ENCODE data around the gene FANCM.

FANCM gene

GRCh38 chr14:45181329-45181728 lies 45.6 kb downstream of the FANCM start:
- no CpG with 5 or more reads among the region's 5 CpGs for WGBS (ENCODE audit: extremely low coverage, insufficient coverage, insufficient read length)
- no peaks in the 10 kb centered on the region for H3K27me3 ChIP-seq (ENCODE audit: insufficient read depth, low read length)
- H3K36me3 ChIP-seq (ENCODE audit: control insufficient read depth in 1 of 2, insufficient read depth in 2 of 2, low read length in 2 of 2): no peaks in the 10 kb centered on the region
- no peak overlapping the region for H4K12ac ChIP-seq (ENCODE audit: low read depth, low read length)
- H4K8ac ChIP-seq (ENCODE audit: low read depth, low read length): no peak overlapping the region
- H2BK12ac ChIP-seq (ENCODE audit: low read length): no peak overlapping the region
- no peak overlapping the region for H3K4me3 ChIP-seq (ENCODE audit: low read depth, low read length)
- H2AFZ ChIP-seq (ENCODE audit: insufficient read depth, low read length, poor library complexity): no peak overlapping the region
- no peak overlapping the region for H2AK5ac ChIP-seq (ENCODE audit: low read length)
- H3K4ac ChIP-seq (ENCODE audit: low read depth, low read length): no peak overlapping the region
- H3K79me2 ChIP-seq (ENCODE audit: control insufficient read depth, insufficient read depth, low read length, poor library complexity): no peaks in the 10 kb centered on the region
- no peak overlapping the region for H3K14ac ChIP-seq (ENCODE audit: low read length)
- H2BK5ac ChIP-seq (ENCODE audit: low read depth, low read length, poor library complexity): no peak overlapping the region
- H3K27ac ChIP-seq (ENCODE audit: low read depth, low read length): no peak overlapping the region
- no peak overlapping the region for H4K91ac ChIP-seq (ENCODE audit: low read depth, low read length)
- H3K4me1 ChIP-seq (ENCODE audit: control insufficient read depth in 1 of 2, insufficient read depth in 2 of 2, low read length in 2 of 2): no peaks in the 10 kb centered on the region
- no peak overlapping the region for H3K18ac ChIP-seq (ENCODE audit: low read length)
- no peak overlapping the region for H3K23ac ChIP-seq (ENCODE audit: low read length)
- H2BK120ac ChIP-seq (ENCODE audit: insufficient read depth, low read length, poor library complexity): no peak overlapping the region
- H3K4me2 ChIP-seq (ENCODE audit: low read length): no peak overlapping the region
- H3K9ac ChIP-seq (ENCODE audit: low read length): no peak overlapping the region
- no peaks in the 10 kb centered on the region for H3K79me1 ChIP-seq (ENCODE audit: low read length)
- H3K9me3 ChIP-seq (ENCODE audit: insufficient read depth, low read depth, low read length): no peaks in the 10 kb centered on the region
- DNase-seq: no peak

- Histone ChIP-seq H3K4me2 (ENCODE audit: low read length) (no peak overlapping the region), H3K23ac (ENCODE audit: low read length) (no peak overlapping the region), H4K12ac (ENCODE audit: low read depth, low read length) (no peak overlapping the region), H2BK5ac (ENCODE audit: low read depth, low read length, poor library complexity) (no peak overlapping the region), H3K14ac (ENCODE audit: low read length) (no peak overlapping the region), H2AK5ac (ENCODE audit: low read length) (no peak overlapping the region), H3K79me1 (ENCODE audit: low read length) (no peaks in the 10 kb centered on the region), H3K27ac (ENCODE audit: low read depth, low read length) (no peak overlapping the region), H3K9ac (ENCODE audit: low read length) (no peak overlapping the region), H4K91ac (ENCODE audit: low read depth, low read length) (no peak overlapping the region), H3K79me2 (ENCODE audit: control insufficient read depth, insufficient read depth, low read length, poor library complexity) (no peaks in the 10 kb centered on the region), H3K9me3 (ENCODE audit: insufficient read depth, low read depth, low read length) (no peaks in the 10 kb centered on the region), H3K4me1 (ENCODE audit: control insufficient read depth in 1 of 2, insufficient read depth in 2 of 2, low read length in 2 of 2) (no peaks in the 10 kb centered on the region), H3K27me3 (ENCODE audit: insufficient read depth, low read length) (no peaks in the 10 kb centered on the region), H3K36me3 (ENCODE audit: control insufficient read depth in 1 of 2, insufficient read depth in 2 of 2, low read length in 2 of 2) (no peaks in the 10 kb centered on the region), H3K18ac (ENCODE audit: low read length) (no peak overlapping the region), H2BK12ac (ENCODE audit: low read length) (no peak overlapping the region), H3K4me3 (ENCODE audit: low read depth, low read length) (no peak overlapping the region), H2BK120ac (ENCODE audit: insufficient read depth, low read length, poor library complexity) (no peak overlapping the region), H3K4ac (ENCODE audit: low read depth, low read length) (no peak overlapping the region), H2AFZ (ENCODE audit: insufficient read depth, low read length, poor library complexity) (no peak overlapping the region), H4K8ac (ENCODE audit: low read depth, low read length) (no peak overlapping the region)
- WGBS (ENCODE audit: extremely low coverage, insufficient coverage, insufficient read length): no CpG with 5 or more reads among the region's 3 CpGs
- DNase-seq: no peak
Observed at GRCh38 chr14:45181806-45182205, 46.1 kb downstream of the FANCM start.

- no peak overlapping the region for H4K12ac ChIP-seq (ENCODE audit: low read depth, low read length)
- WGBS (ENCODE audit: extremely low coverage, insufficient coverage, insufficient read length): no CpG with 5 or more reads among the region's 2 CpGs
Observed at GRCh38 chr14:45185100-45185814, 49.5 kb downstream of the FANCM start.

GRCh38 chr14:45194964-45195363 lies 59.2 kb downstream of the FANCM start:
- Histone ChIP-seq H4K91ac (ENCODE audit: low read depth, low read length) (no peak overlapping the region), H3K14ac (ENCODE audit: low read length) (no peak overlapping the region), H2AK5ac (ENCODE audit: low read length) (no peak overlapping the region), H3K4me2 (ENCODE audit: low read length) (no peak overlapping the region), H3K27ac (ENCODE audit: low read depth, low read length) (no peak overlapping the region), H3K36me3 (ENCODE audit: control insufficient read depth in 1 of 2, insufficient read depth in 2 of 2, low read length in 2 of 2) (no peaks in the 10 kb centered on the region), H2BK5ac (ENCODE audit: low read depth, low read length, poor library complexity) (no peak overlapping the region), H3K18ac (ENCODE audit: low read length) (no peak overlapping the region), H3K27me3 (ENCODE audit: insufficient read depth, low read length) (no peaks in the 10 kb centered on the region), H3K4me3 (ENCODE audit: low read depth, low read length) (no peak overlapping the region), H2AFZ (ENCODE audit: insufficient read depth, low read length, poor library complexity) (no peak overlapping the region), H3K4me1 (ENCODE audit: control insufficient read depth in 1 of 2, insufficient read depth in 2 of 2, low read length in 2 of 2) (no peaks in the 10 kb centered on the region), H3K23ac (ENCODE audit: low read length) (no peak overlapping the region), H2BK120ac (ENCODE audit: insufficient read depth, low read length, poor library complexity) (no peak overlapping the region), H3K9ac (ENCODE audit: low read length) (no peak overlapping the region), H3K9me3 (ENCODE audit: insufficient read depth, low read depth, low read length) (no peaks in the 10 kb centered on the region), H3K79me1 (ENCODE audit: low read length) (no peaks in the 10 kb centered on the region), H2BK12ac (ENCODE audit: low read length) (no peak overlapping the region), H3K79me2 (ENCODE audit: control insufficient read depth, insufficient read depth, low read length, poor library complexity) (no peaks in the 10 kb centered on the region), H4K12ac (ENCODE audit: low read depth, low read length) (no peak overlapping the region), H3K4ac (ENCODE audit: low read depth, low read length) (no peak overlapping the region), H4K8ac (ENCODE audit: low read depth, low read length) (no peak overlapping the region)
- WGBS (ENCODE audit: extremely low coverage, insufficient coverage, insufficient read length): no CpG with 5 or more reads among the region's 4 CpGs
- peak in 1 of 2 donors; percentile 25 for DNase-seq

More at GRCh38 chr14:45185100-45185814, 49.5 kb downstream of the FANCM start:
- H3K4ac ChIP-seq (ENCODE audit: low read depth, low read length): no peak overlapping the region
- no peak overlapping the region for H3K9ac ChIP-seq (ENCODE audit: low read length)
- no peak overlapping the region for H2BK5ac ChIP-seq (ENCODE audit: low read depth, low read length, poor library complexity)
- DNase-seq: no peak
- H3K27me3 ChIP-seq (ENCODE audit: insufficient read depth, low read length): no peaks in the 10 kb centered on the region
- no peaks in the 10 kb centered on the region for H3K79me2 ChIP-seq (ENCODE audit: control insufficient read depth, insufficient read depth, low read length, poor library complexity)
- H3K4me3 ChIP-seq (ENCODE audit: low read depth, low read length): no peak overlapping the region
- H3K9me3 ChIP-seq (ENCODE audit: insufficient read depth, low read depth, low read length): no peaks in the 10 kb centered on the region
- H4K91ac ChIP-seq (ENCODE audit: low read depth, low read length): no peak overlapping the region
- H3K27ac ChIP-seq (ENCODE audit: low read depth, low read length): no peak overlapping the region
- H2BK120ac ChIP-seq (ENCODE audit: insufficient read depth, low read length, poor library complexity): no peak overlapping the region
- peaks cover 1 to 2% of the 10 kb centered on the region in 2 experiments for H3K36me3 ChIP-seq (ENCODE audit: control insufficient read depth in 1 of 2, insufficient read depth in 2 of 2, low read length in 2 of 2)
- no peak overlapping the region for H3K18ac ChIP-seq (ENCODE audit: low read length)
- no peak overlapping the region for H2BK12ac ChIP-seq (ENCODE audit: low read length)
- no peak overlapping the region for H2AK5ac ChIP-seq (ENCODE audit: low read length)
- H2AFZ ChIP-seq (ENCODE audit: insufficient read depth, low read length, poor library complexity): no peak overlapping the region
- no peak overlapping the region for H3K14ac ChIP-seq (ENCODE audit: low read length)
- H3K79me1 ChIP-seq (ENCODE audit: low read length): no peaks in the 10 kb centered on the region
- H3K4me2 ChIP-seq (ENCODE audit: low read length): no peak overlapping the region
- no peak overlapping the region for H3K23ac ChIP-seq (ENCODE audit: low read length)
- no peak overlapping the region for H4K8ac ChIP-seq (ENCODE audit: low read depth, low read length)
- H3K4me1 ChIP-seq (ENCODE audit: control insufficient read depth in 1 of 2, insufficient read depth in 2 of 2, low read length in 2 of 2): no peaks in the 10 kb centered on the region
